Epithelial cell of proximal tubule (primary cell): ENCODE data around the gene DPEP1. TPM values are rescaled to one million over a fixed set of nuclear protein-coding genes. Genes with fewer than 3 reads are reported as not detected.

Experiments
- DNase-seq: peaks from one replicate; pipeline ENCODE4 v3.0.0-alpha.2; 2011; ENCODE audit warnings: low read depth
- H3K4me3 ChIP-seq: 2 replicates; pipeline ENCODE4 v1.5.1; 2011; ENCODE audit warnings: low read depth, mild to moderate bottlenecking, low read length
- CTCF ChIP-seq: conservative IDR thresholded peaks from 2 replicates; pipeline ENCODE4 v1.5.1; 2012; ENCODE audit warnings: low read depth, mild to moderate bottlenecking, low read length
- total RNA-seq: library from RNA; depleted of rRNA; stranded (reverse); fragments of >200 nt; gene quantifications from 2 replicates; pipeline ENCODE4 v1.2.3, GENCODE V29; 2015

DPEP1 gene
- 0.65 and 5.0 TPM in 2 replicates for total RNA-seq

- DNase-seq: no peak
- no peak for TF ChIP-seq CTCF
- H3K4me3 ChIP-seq: peak within 1 kb of the TSS; percentile 60
Measured at GRCh38 chr16:89613231-89613953, at the start of gene DPEP1. Gene DPEP1 (plus strand): TSS chr16:89613642. CDS start chr16:89630411, 16,769 bp downstream.

- DNase-seq: no peak
- no peak for TF ChIP-seq CTCF
- H3K4me3 ChIP-seq: no peak overlapping the region
Measured at GRCh38 chr16:89564476-89565255, 48.8 kb upstream of the DPEP1 start.

GRCh38 chr16:89565256-89565505, 48.3 kb upstream of the DPEP1 start:
- no peak for DNase-seq
- H3K4me3 ChIP-seq: peak overlapping the region; percentile 46
- no peak for TF ChIP-seq CTCF

GRCh38 chr16:89565506-89566372, 47.7 kb upstream of the DPEP1 start:
- peak; percentile 80 for TF ChIP-seq CTCF
- H3K4me3 ChIP-seq: peak overlapping the region; percentile 46
- DNase-seq: no peak

GRCh38 chr16:89567656-89568594, 45.5 kb upstream of the DPEP1 start:
- DNase-seq: no peak
- H3K4me3 ChIP-seq: no peak overlapping the region
- no peak for TF ChIP-seq CTCF

GRCh38 chr16:89569506-89570341, 43.7 kb upstream of the DPEP1 start:
- DNase-seq: no peak
- H3K4me3 ChIP-seq: no peak overlapping the region
- no peak for TF ChIP-seq CTCF
